ENCODE data around the gene SLC48A1. TPM values are rescaled to one million over a fixed set of nuclear protein-coding genes. Genes with fewer than 3 reads are reported as not detected.

SLC48A1 gene
- total RNA-seq, 1 donor from 2014 or later = 11.5 TPM

DNA sequence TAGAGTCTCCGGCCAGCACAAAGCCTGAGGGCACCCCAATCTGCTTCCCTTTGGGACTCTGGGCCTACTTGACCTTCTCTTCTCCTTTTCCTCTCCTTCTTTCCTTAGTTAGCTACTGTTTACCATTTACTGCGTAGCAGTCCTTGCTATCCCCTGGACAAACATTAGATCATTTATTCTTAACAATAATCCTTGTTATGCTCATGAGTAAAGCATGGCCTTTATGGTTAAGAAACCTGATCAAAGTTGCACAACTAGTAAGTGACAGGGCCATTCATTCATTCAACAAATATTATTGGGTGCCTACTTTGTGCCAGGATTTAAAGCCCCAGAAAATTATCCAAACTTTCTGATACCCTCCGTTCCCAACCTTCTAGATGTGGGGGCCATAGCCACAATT lies 49.8 kb downstream of the SLC48A1 start:
- TF ChIP-seq, protein P1, sequence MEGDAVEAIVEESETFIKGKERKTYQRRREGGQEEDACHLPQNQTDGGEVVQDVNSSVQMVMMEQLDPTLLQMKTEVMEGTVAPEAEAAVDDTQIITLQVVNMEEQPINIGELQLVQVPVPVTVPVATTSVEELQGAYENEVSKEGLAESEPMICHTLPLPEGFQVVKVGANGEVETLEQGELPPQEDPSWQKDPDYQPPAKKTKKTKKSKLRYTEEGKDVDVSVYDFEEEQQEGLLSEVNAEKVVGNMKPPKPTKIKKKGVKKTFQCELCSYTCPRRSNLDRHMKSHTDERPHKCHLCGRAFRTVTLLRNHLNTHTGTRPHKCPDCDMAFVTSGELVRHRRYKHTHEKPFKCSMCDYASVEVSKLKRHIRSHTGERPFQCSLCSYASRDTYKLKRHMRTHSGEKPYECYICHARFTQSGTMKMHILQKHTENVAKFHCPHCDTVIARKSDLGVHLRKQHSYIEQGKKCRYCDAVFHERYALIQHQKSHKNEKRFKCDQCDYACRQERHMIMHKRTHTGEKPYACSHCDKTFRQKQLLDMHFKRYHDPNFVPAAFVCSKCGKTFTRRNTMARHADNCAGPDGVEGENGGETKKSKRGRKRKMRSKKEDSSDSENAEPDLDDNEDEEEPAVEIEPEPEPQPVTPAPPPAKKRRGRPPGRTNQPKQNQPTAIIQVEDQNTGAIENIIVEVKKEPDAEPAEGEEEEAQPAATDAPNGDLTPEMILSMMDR (IDR thresholded peaks at IDR 0.05) = no peak
- no peak for DNase-seq (ENCODE audit: low spot score)
- Mint-ChIP-seq H3K27me3 (ENCODE audit: low read depth) (no peaks in the 10 kb centered on the region), H3K4me3 (ENCODE audit: unreplicated experiment) (no peak overlapping the region), H3K4me1 (ENCODE audit: low read depth) (peaks cover 66% of the 10 kb centered on the region), H3K9me3 (ENCODE audit: low read depth) (no peaks in the 10 kb centered on the region), H3K36me3 (ENCODE audit: low read depth) (no peaks in the 10 kb centered on the region), H3K27ac (ENCODE audit: unreplicated experiment) (no peak overlapping the region)

- H3K27ac Mint-ChIP-seq (ENCODE audit: unreplicated experiment) = no peak overlapping the region
- H3K9me3 Mint-ChIP-seq (ENCODE audit: low read depth) = no peaks in the 10 kb centered on the region
- no peak overlapping the region for H3K4me3 Mint-ChIP-seq (ENCODE audit: unreplicated experiment)
- H3K36me3 Mint-ChIP-seq (ENCODE audit: low read depth) = no peaks in the 10 kb centered on the region
- H3K4me1 Mint-ChIP-seq (ENCODE audit: low read depth) = peaks cover 66% of the 10 kb centered on the region
- TF ChIP-seq, protein P1 (IDR thresholded peaks at IDR 0.05) = no peak
- H3K27me3 Mint-ChIP-seq (ENCODE audit: low read depth) = no peaks in the 10 kb centered on the region
- peak; percentile 3 for DNase-seq (ENCODE audit: low spot score)
Observed at GRCh38 chr12:47823422-47824086, 50.5 kb downstream of the SLC48A1 start.

GRCh38 chr12:47824198-47824597 lies 51.2 kb downstream of the SLC48A1 start:
- Mint-ChIP-seq H3K27ac (ENCODE audit: unreplicated experiment) (no peak overlapping the region), H3K27me3 (ENCODE audit: low read depth) (no peaks in the 10 kb centered on the region), H3K4me3 (ENCODE audit: unreplicated experiment) (no peak overlapping the region), H3K4me1 (ENCODE audit: low read depth) (peaks cover 71% of the 10 kb centered on the region), H3K9me3 (ENCODE audit: low read depth) (no peaks in the 10 kb centered on the region), H3K36me3 (ENCODE audit: low read depth) (no peaks in the 10 kb centered on the region)
- TF ChIP-seq, protein P1 (IDR thresholded peaks at IDR 0.05) = no peak
- DNase-seq (ENCODE audit: low spot score) = no peak

- DNase-seq (ENCODE audit: low spot score) = no peak
- Mint-ChIP-seq H3K27me3 (ENCODE audit: low read depth) (no peaks in the 10 kb centered on the region), H3K4me3 (ENCODE audit: unreplicated experiment) (no peak overlapping the region), H3K4me1 (ENCODE audit: low read depth) (peaks cover 74% of the 10 kb centered on the region), H3K36me3 (ENCODE audit: low read depth) (no peaks in the 10 kb centered on the region), H3K9me3 (ENCODE audit: low read depth) (no peaks in the 10 kb centered on the region), H3K27ac (ENCODE audit: unreplicated experiment) (peak overlapping the region; percentile 57)
- TF ChIP-seq, protein P1 (IDR thresholded peaks at IDR 0.05) = no peak
Observed at GRCh38 chr12:47824635-47825034, 51.6 kb downstream of the SLC48A1 start.

DNA sequence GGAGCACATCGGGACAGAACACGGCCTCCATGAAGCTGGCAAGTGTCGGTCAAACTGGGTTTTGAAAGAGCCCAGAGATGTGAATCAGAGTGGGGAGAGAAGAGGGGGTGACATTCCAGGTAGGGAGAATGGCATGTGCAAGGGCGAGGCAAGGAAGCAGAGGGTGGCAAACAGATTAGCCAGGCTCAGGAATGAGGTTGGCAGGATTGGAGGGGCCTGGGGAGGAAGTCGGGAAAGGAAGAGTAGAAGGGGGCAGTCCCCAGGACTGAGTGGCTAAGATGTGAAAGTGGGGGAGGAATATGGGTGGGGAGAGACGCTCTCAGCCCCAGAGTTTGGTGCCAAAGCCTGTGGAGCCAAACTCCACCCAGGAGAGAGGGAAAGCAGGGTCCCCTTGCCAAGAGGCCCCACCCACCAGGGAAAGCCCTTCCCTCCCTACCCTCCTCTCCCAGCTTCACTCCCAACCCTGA lies 52.2 kb downstream of the SLC48A1 start:
- no peak overlapping the region for H3K4me3 Mint-ChIP-seq (ENCODE audit: unreplicated experiment)
- no peaks in the 10 kb centered on the region for H3K9me3 Mint-ChIP-seq (ENCODE audit: low read depth)
- H3K36me3 Mint-ChIP-seq (ENCODE audit: low read depth) = no peaks in the 10 kb centered on the region
- TF ChIP-seq, protein P1 (IDR thresholded peaks at IDR 0.05) = no peak
- peak overlapping the region; percentile 57 for H3K27ac Mint-ChIP-seq (ENCODE audit: unreplicated experiment)
- peak; percentile 35 for DNase-seq (ENCODE audit: low spot score)
- H3K4me1 Mint-ChIP-seq (ENCODE audit: low read depth) = peaks cover 74% of the 10 kb centered on the region
- no peaks in the 10 kb centered on the region for H3K27me3 Mint-ChIP-seq (ENCODE audit: low read depth)
